Keratinocyte (primary cell): ENCODE data around the gene SH3PXD2A. TPM values are rescaled to one million over a fixed set of nuclear protein-coding genes. Genes with fewer than 3 reads are reported as not detected.
"Not testable (repeated sequence)": the region's sequence is repeated elsewhere in the genome, so short reads cannot be mapped to it uniquely, and the experiment has no call there.

Experiments
- DNase-seq: peaks from one replicate; pipeline ENCODE4 v3.0.0-alpha.2; 2011; ENCODE audit warnings: low read depth, missing footprints, low spot score
- FAIRE-seq: peaks from 2 replicates; lab custom pipeline; 2011; peaks lifted over from hg19 to GRCh38; lab: Jason Lieb, UNC
- H2AFZ ChIP-seq: 2 replicates; pipeline ENCODE4 v1.6.0; 2012; ENCODE audit warnings: low read length, control low read depth, inconsistent platforms; ENCODE audit not compliant: control insufficient read depth
- H3K27ac ChIP-seq: 2 replicates; pipeline ENCODE4 v1.5.1; 2011; ENCODE audit warnings: low read length; ENCODE audit not compliant: control insufficient read depth, insufficient read depth
- H3K27me3 ChIP-seq: 3 replicates; pipeline ENCODE4 v1.6.0; 2011; ENCODE audit warnings: low read length; ENCODE audit not compliant: control insufficient read depth, insufficient read depth; ENCODE audit errors: extremely low read depth
- H3K36me3 ChIP-seq, 2 experiments: 2 replicates in 1 of 2; 3 replicates in 1 of 2; pipeline ENCODE4 v1.5.1; 2011; ENCODE audit warnings: low read length in 2 of 2, mild to moderate bottlenecking in 1 of 2; ENCODE audit not compliant: control insufficient read depth in 2 of 2, insufficient read depth in 2 of 2; ENCODE audit errors: extremely low read depth in 1 of 2
- H3K4me1 ChIP-seq: 3 replicates; pipeline ENCODE4 v1.5.1; 2011; ENCODE audit warnings: low read length; ENCODE audit not compliant: control insufficient read depth, insufficient read depth; ENCODE audit errors: extremely low read depth
- H3K4me2 ChIP-seq: 3 replicates; pipeline ENCODE4 v1.6.0; 2011; ENCODE audit warnings: low read depth, low read length; ENCODE audit not compliant: control insufficient read depth, insufficient read depth; ENCODE audit errors: extremely low read depth
- H3K4me3 ChIP-seq, 3 experiments: fragments of 200-600 bp in 1 of 3; sonication (generic) in 1 of 3; 2 replicates in 2 of 3; 3 replicates in 1 of 3; pipeline ENCODE4 v1.5.1; 2011 to 2016; ENCODE audit warnings: low read length in 3 of 3, mild to moderate bottlenecking in 3 of 3, control low read depth in 2 of 3, inconsistent platforms in 1 of 3, low read depth in 1 of 3, mixed read lengths in 1 of 3, mixed run types in 1 of 3, moderate library complexity in 1 of 3; ENCODE audit not compliant: control insufficient read depth in 2 of 3, insufficient read depth in 2 of 3; ENCODE audit errors: extremely low read depth in 1 of 3
- H3K79me2 ChIP-seq: 2 replicates; pipeline ENCODE4 v1.6.0; 2012; ENCODE audit warnings: low read length; ENCODE audit not compliant: control insufficient read depth, insufficient read depth
- H3K9ac ChIP-seq: 3 replicates; pipeline ENCODE4 v1.6.0; 2011; ENCODE audit warnings: low read length; ENCODE audit not compliant: control insufficient read depth, insufficient read depth; ENCODE audit errors: extremely low read depth
- H3K9me1 ChIP-seq: 3 replicates; pipeline ENCODE4 v1.6.0; 2011; ENCODE audit warnings: low read length; ENCODE audit not compliant: control insufficient read depth, insufficient read depth; ENCODE audit errors: extremely low read depth
- H3K9me3 ChIP-seq: 2 replicates; pipeline ENCODE4 v1.5.1; 2012; ENCODE audit warnings: low read depth, low read length; ENCODE audit not compliant: control insufficient read depth
- H4K20me1 ChIP-seq: 3 replicates; pipeline ENCODE4 v1.6.0; 2011; ENCODE audit warnings: low read length; ENCODE audit not compliant: control insufficient read depth, insufficient read depth; ENCODE audit errors: extremely low read depth
- EZH2 ChIP-seq: IDR thresholded peaks from one replicate; pipeline ENCODE4 v1.6.1; 2012; ENCODE audit warnings: inconsistent platforms, mild to moderate bottlenecking, low read length, moderate library complexity
- dilution Hi-C: fragments of 300-500 bp; cut with MboI; formaldehyde crosslinking; loops from one replicate; pipeline ENCODE4 v1.7.0; 2020; ENCODE audit warnings: low sequenced_read_pairs; ENCODE audit not compliant: extremely low pct_ligation_motif_present
- polyA plus RNA-seq, 5 experiments: library from polyadenylated mRNA; depleted of rRNA in 3 of 5; stranded (reverse) in 3 of 5; stranded (forward) in 1 of 5; unstranded in 1 of 5; fragments of >200 nt; gene quantifications; 1 replicate in 1 of 5; 2 replicates in 3 of 5; 3 replicates in 1 of 5; pipeline versions ENCODE4 v1.2.1 to v1.2.3, GENCODE V29; 2011 to 2012; ENCODE audit warnings: missing spikeins in 2 of 5, low read depth in 1 of 5, low replicate concordance in 1 of 5
- TF ChIP-seq, protein P1 (sequence below), 3 experiments: IDR thresholded peaks in 1 of 3; conservative IDR thresholded peaks in 1 of 3; optimal IDR thresholded peaks in 1 of 3; 2 replicates in 2 of 3; 3 replicates in 1 of 3; pipeline versions ENCODE3 to v1.5.1; 2011; ENCODE audit warnings: low read length in 3 of 3, mild to moderate bottlenecking in 3 of 3, moderate library complexity in 2 of 3, control low read depth in 1 of 3, inconsistent platforms in 1 of 3; ENCODE audit not compliant: insufficient read depth in 2 of 3; ENCODE audit errors: extremely low read depth in 1 of 3

The SH3PXD2A gene
- polyA plus RNA-seq, 1 donor (not counting 4 experiments of a cell fraction or from before 2014, with no cell fraction given), result 33.9 TPM

DNA sequence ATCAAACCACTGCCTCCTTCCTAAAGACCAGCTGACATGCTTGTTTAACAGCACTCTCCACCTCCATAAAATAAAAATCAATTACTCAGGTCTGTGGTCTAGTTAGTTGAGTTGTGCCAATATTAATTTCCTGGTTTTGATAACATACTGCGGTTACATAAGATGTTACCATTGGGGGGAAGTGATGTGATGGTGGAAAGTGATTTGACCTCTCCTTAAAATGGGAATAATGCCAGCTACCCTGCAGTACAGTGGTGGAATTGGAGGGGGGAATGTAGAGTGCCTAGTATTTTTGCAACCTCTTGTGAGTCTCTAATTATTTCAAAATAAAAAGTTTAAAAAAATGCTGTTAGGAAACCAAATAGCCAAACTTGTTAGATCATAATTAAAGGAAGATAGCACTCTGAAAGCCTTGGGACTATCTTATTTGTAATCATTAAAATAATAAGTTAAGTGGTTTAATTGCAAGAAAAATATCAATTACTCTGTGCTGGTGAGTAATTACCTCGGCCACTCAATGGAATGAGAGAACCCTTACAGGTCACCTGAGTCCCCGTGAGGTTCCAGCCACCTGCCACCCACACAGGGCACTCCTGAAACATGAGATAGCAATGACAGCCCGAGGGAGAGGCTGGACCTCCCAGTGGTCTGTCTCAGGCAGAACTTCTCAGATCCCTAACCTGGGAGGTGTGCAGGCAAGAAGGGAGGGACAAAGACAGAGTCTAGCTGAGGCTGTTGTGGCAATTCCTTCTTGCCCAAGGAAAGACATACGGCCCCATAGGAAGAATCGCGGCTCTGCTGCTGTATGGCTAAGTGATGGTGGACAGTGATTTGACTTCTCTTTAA, 94.1 kb downstream of the SH3PXD2A start:
- peaks cover 22 to 50% of the 10 kb centered on the region in 2 experiments for H3K36me3 ChIP-seq
- dilution Hi-C loops, result no loop called here
- H2AFZ ChIP-seq, result no peak overlapping the region
- H3K4me2 ChIP-seq, result no peak overlapping the region
- H3K27ac ChIP-seq, result no peak overlapping the region
- H3K79me2 ChIP-seq, result peaks cover 57% of the 10 kb centered on the region
- H3K9me1 ChIP-seq, result peaks cover 3% of the 10 kb centered on the region
- H3K9me3 ChIP-seq, result no peaks in the 10 kb centered on the region
- peaks cover 4% of the 10 kb centered on the region for H4K20me1 ChIP-seq
- DNase-seq (no peak), FAIRE-seq (peak; percentile 52)
- H3K9ac ChIP-seq, result no peak overlapping the region
- no peak for TF ChIP-seq EZH2
- TF ChIP-seq, protein P1, sequence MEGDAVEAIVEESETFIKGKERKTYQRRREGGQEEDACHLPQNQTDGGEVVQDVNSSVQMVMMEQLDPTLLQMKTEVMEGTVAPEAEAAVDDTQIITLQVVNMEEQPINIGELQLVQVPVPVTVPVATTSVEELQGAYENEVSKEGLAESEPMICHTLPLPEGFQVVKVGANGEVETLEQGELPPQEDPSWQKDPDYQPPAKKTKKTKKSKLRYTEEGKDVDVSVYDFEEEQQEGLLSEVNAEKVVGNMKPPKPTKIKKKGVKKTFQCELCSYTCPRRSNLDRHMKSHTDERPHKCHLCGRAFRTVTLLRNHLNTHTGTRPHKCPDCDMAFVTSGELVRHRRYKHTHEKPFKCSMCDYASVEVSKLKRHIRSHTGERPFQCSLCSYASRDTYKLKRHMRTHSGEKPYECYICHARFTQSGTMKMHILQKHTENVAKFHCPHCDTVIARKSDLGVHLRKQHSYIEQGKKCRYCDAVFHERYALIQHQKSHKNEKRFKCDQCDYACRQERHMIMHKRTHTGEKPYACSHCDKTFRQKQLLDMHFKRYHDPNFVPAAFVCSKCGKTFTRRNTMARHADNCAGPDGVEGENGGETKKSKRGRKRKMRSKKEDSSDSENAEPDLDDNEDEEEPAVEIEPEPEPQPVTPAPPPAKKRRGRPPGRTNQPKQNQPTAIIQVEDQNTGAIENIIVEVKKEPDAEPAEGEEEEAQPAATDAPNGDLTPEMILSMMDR (optimal IDR thresholded peaks at IDR 0.05 in 1 of 3, IDR thresholded peaks at IDR 0.05 in 1 of 3, conservative IDR thresholded peaks at IDR 0.05 in 1 of 3; ENCODE audit: extremely low read depth in 1 of 3, insufficient read depth in 2 of 3, low read length in 3 of 3), result no peak
- H3K4me3 ChIP-seq, result no peak overlapping the region
- H3K27me3 ChIP-seq, result no peaks in the 10 kb centered on the region
- peaks cover 95% of the 10 kb centered on the region for H3K4me1 ChIP-seq

DNA sequence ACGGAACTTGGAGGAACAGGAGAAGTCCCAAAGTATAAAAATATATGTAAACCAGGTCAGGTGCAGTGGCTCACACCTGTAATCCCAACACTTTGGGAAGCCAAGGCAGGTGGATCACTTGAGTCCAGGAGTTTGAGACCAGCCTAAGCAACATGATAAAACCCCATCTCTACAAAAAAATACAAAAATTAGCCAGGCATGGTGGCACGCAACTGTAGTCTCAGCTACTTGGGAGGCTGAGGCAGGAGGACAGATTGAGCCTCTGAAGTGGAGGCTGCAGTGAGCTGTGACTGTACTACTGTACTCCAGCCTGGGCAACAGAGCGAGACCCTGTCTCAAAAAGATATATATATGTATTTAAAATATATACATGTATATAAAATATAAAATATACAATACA, 95.1 kb downstream of the SH3PXD2A start:
- peaks cover 90% of the 10 kb centered on the region for H3K4me1 ChIP-seq
- FAIRE-seq, DNase-seq, H3K4me3 ChIP-seq, H3K9me1 ChIP-seq, dilution Hi-C loops, H2AFZ ChIP-seq, H3K9me3 ChIP-seq, H3K4me2 ChIP-seq, H4K20me1 ChIP-seq, H3K9ac ChIP-seq, H3K27me3 ChIP-seq: not testable (repeated sequence)
- H3K79me2 ChIP-seq, result peaks cover 58% of the 10 kb centered on the region
- H3K27ac ChIP-seq, result peak overlapping the region; percentile 80
- peaks cover 24 to 50% of the 10 kb centered on the region in 2 experiments for H3K36me3 ChIP-seq
